ENCODE results near the gene ZSCAN31.

Gene ZSCAN31

DNA sequence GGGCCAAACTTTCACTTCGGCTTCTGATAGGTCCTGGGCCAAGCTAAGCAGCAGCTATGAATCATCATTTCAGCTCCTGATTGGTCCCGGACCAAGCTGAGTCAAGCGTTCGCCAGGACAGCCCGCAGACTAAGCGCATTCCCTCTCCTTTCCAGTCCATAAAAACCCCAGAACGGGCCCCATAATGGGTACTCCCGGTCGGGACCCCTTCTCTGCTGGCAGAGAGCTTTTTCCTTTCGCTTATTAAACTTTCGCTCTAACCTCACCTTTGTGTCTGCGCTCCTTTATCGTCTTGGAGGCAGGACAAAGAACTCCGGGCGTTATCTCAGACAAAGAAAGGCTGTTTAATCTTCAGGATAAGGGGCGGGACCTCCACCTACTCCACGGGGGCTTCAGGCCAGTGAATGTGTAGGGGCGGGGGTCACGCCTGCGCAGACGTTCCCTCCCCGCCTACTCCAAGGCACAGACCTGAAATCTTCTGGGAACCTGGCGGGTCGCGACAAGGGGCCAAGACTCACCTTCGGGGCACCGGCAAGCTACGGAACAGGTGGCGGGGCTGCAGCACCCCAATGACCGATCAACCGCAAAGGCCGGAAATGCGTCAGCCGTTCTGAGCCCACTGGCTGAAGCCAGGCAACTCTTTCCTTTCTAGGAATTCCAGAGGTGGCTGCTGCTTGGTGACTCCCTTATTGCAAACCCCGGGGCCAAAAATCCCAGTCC is at the start of gene ZSCAN31:
ZSCAN31 (minus strand) TSS at position 585 of the 720 bp plus-strand sequence. CDS start 6,465 bp downstream, outside the sequence.
- H3K27ac ChIP-seq (ENCODE audit: low read depth in 2 of 2, low read length in 2 of 2), result peak within 1 kb of the TSS; percentile 98 to 99
- no peaks in the 10 kb centered on the region for H3K27me3 ChIP-seq (ENCODE audit: control insufficient read depth in 2 of 2, insufficient read depth in 2 of 2, low read length in 2 of 2)
- H3K9ac ChIP-seq (ENCODE audit: low read depth in 1 of 2, low read length in 2 of 2), result peak within 1 kb of the TSS; percentile 91 to 96
- no peaks in the 10 kb centered on the region for H3K9me3 ChIP-seq (ENCODE audit: control insufficient read depth in 2 of 2, low read length in 2 of 2)
- H3K4me1 ChIP-seq (ENCODE audit: control insufficient read depth in 2 of 2, insufficient read depth in 2 of 2, low read length in 2 of 2), result peaks cover 7 to 8% of the 10 kb centered on the region in 2 donors
- H3K36me3 ChIP-seq (ENCODE audit: control insufficient read depth in 2 of 2, insufficient read depth in 2 of 2, low read length in 2 of 2), result no peaks in the 10 kb centered on the region
- H3K4me3 ChIP-seq (ENCODE audit: low read length in 2 of 2), result peak within 1 kb of the TSS; percentile 88 to 94

DNA sequence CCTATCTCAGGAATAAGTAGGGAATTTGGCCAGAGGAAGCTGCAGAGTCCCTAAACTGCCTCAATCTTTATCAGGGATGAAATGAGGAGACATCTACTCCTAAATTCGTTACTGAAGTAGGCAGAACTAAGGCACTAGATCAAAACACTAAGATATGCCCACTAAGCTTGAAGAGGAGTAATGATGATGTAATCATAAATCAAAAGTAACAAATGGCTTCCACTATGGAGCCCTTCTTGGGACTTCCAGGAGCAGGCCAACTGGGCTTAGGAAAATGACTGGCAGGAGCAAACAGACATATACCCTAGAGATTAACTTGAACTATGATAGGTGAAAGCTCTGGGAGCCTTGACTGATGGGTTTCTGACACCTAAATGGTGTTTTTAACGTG is 48.2 kb upstream of the ZSCAN31 start:
- Histone ChIP-seq H3K27ac (ENCODE audit: low read depth in 2 of 2, low read length in 2 of 2) (peak overlapping the region in 1 of 2 donors; percentile 71), H3K27me3 (ENCODE audit: control insufficient read depth in 2 of 2, insufficient read depth in 2 of 2, low read length in 2 of 2) (no peaks in the 10 kb centered on the region), H3K4me3 (ENCODE audit: low read length in 2 of 2) (no peak overlapping the region), H3K36me3 (ENCODE audit: control insufficient read depth in 2 of 2, insufficient read depth in 2 of 2, low read length in 2 of 2) (peaks cover 4 to 16% of the 10 kb centered on the region in 2 donors), H3K4me1 (ENCODE audit: control insufficient read depth in 2 of 2, insufficient read depth in 2 of 2, low read length in 2 of 2) (peaks cover 0 to 2% of the 10 kb centered on the region in 2 donors), H3K9ac (ENCODE audit: low read depth in 1 of 2, low read length in 2 of 2) (no peak overlapping the region), H3K9me3 (ENCODE audit: control insufficient read depth in 2 of 2, low read length in 2 of 2) (no peaks in the 10 kb centered on the region)

- peaks cover 0 to 2% of the 10 kb centered on the region in 2 donors for H3K4me1 ChIP-seq (ENCODE audit: control insufficient read depth in 2 of 2, insufficient read depth in 2 of 2, low read length in 2 of 2)
- H3K36me3 ChIP-seq (ENCODE audit: control insufficient read depth in 2 of 2, insufficient read depth in 2 of 2, low read length in 2 of 2), result peaks cover 4 to 16% of the 10 kb centered on the region in 2 donors
- no peaks in the 10 kb centered on the region for H3K27me3 ChIP-seq (ENCODE audit: control insufficient read depth in 2 of 2, insufficient read depth in 2 of 2, low read length in 2 of 2)
- H3K4me3 ChIP-seq (ENCODE audit: low read length in 2 of 2), result peak overlapping the region; percentile 71 to 80
- peak overlapping the region; percentile 69 to 70 for H3K9ac ChIP-seq (ENCODE audit: low read depth in 1 of 2, low read length in 2 of 2)
- peak overlapping the region; percentile 71 to 73 for H3K27ac ChIP-seq (ENCODE audit: low read depth in 2 of 2, low read length in 2 of 2)
- no peaks in the 10 kb centered on the region for H3K9me3 ChIP-seq (ENCODE audit: control insufficient read depth in 2 of 2, low read length in 2 of 2)
These were observed 47.5 kb upstream of the ZSCAN31 start for GRCh38 chr6:28383235-28384142.

DNA sequence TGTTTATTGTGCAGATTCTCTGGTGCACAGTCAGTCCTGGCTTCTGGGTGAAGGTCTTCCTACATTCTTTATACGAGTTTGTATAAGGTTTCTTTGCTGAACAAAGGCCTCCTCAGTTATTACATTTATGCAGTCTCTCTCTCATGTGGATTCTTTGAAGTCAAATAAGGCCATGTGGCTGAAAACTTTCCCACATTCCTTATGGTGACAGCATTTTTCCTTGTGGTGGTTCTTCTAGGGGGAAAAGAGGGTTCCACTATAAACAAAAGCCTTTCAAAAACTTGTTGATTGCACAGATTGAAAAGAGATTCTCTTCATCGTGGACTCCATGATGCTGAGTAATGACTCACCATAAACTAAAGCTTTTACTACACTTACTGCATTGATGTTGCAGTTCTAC is 44.4 kb upstream of the ZSCAN31 start:
- H3K4me3 ChIP-seq (ENCODE audit: low read length in 2 of 2), result no peak overlapping the region
- H3K9ac ChIP-seq (ENCODE audit: low read depth in 1 of 2, low read length in 2 of 2), result no peak overlapping the region
- peaks cover 0 to 2% of the 10 kb centered on the region in 2 donors for H3K4me1 ChIP-seq (ENCODE audit: control insufficient read depth in 2 of 2, insufficient read depth in 2 of 2, low read length in 2 of 2)
- H3K27ac ChIP-seq (ENCODE audit: low read depth in 2 of 2, low read length in 2 of 2), result no peak overlapping the region
- no peaks in the 10 kb centered on the region for H3K27me3 ChIP-seq (ENCODE audit: control insufficient read depth in 2 of 2, insufficient read depth in 2 of 2, low read length in 2 of 2)
- no peaks in the 10 kb centered on the region for H3K9me3 ChIP-seq (ENCODE audit: control insufficient read depth in 2 of 2, low read length in 2 of 2)
- peaks cover 4 to 14% of the 10 kb centered on the region in 2 donors for H3K36me3 ChIP-seq (ENCODE audit: control insufficient read depth in 2 of 2, insufficient read depth in 2 of 2, low read length in 2 of 2)

- Histone ChIP-seq H3K9ac (ENCODE audit: low read depth in 1 of 2, low read length in 2 of 2) (no peak overlapping the region), H3K27me3 (ENCODE audit: control insufficient read depth in 2 of 2, insufficient read depth in 2 of 2, low read length in 2 of 2) (no peaks in the 10 kb centered on the region), H3K36me3 (ENCODE audit: control insufficient read depth in 2 of 2, insufficient read depth in 2 of 2, low read length in 2 of 2) (peaks cover 4 to 14% of the 10 kb centered on the region in 2 donors), H3K4me1 (ENCODE audit: control insufficient read depth in 2 of 2, insufficient read depth in 2 of 2, low read length in 2 of 2) (peaks cover 0 to 2% of the 10 kb centered on the region in 2 donors), H3K9me3 (ENCODE audit: control insufficient read depth in 2 of 2, low read length in 2 of 2) (no peaks in the 10 kb centered on the region), H3K4me3 (ENCODE audit: low read length in 2 of 2) (no peak overlapping the region), H3K27ac (ENCODE audit: low read depth in 2 of 2, low read length in 2 of 2) (no peak overlapping the region)
These were observed 42.7 kb upstream of the ZSCAN31 start for GRCh38 chr6:28378644-28379043.

DNA sequence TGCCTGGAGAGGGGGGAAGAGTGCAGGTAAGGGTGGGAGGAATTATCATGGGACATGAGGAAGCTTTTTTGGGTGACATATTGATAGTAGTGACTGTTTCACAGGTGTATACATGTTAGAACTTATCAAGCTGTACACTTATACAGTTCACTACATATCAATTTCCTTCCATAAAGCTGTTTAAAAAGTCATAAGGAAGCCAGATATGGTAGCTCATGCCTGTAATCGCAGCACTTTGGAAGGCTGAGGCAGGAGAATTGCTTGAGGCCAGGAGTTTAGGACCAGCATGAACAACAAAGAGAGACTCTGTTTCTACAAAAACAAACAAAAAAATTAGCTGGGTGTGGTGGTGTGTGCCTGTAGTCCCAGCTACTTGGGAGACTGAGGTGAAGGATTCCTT is 41.9 kb upstream of the ZSCAN31 start:
- Histone ChIP-seq H3K36me3 (ENCODE audit: control insufficient read depth in 2 of 2, insufficient read depth in 2 of 2, low read length in 2 of 2) (peaks cover 4 to 14% of the 10 kb centered on the region in 2 donors), H3K9me3 (ENCODE audit: control insufficient read depth in 2 of 2, low read length in 2 of 2) (no peaks in the 10 kb centered on the region), H3K27me3 (ENCODE audit: control insufficient read depth in 2 of 2, insufficient read depth in 2 of 2, low read length in 2 of 2) (no peaks in the 10 kb centered on the region), H3K4me3 (ENCODE audit: low read length in 2 of 2) (no peak overlapping the region), H3K9ac (ENCODE audit: low read depth in 1 of 2, low read length in 2 of 2) (no peak overlapping the region), H3K27ac (ENCODE audit: low read depth in 2 of 2, low read length in 2 of 2) (no peak overlapping the region), H3K4me1 (ENCODE audit: control insufficient read depth in 2 of 2, insufficient read depth in 2 of 2, low read length in 2 of 2) (peaks cover 0 to 2% of the 10 kb centered on the region in 2 donors)

DNA sequence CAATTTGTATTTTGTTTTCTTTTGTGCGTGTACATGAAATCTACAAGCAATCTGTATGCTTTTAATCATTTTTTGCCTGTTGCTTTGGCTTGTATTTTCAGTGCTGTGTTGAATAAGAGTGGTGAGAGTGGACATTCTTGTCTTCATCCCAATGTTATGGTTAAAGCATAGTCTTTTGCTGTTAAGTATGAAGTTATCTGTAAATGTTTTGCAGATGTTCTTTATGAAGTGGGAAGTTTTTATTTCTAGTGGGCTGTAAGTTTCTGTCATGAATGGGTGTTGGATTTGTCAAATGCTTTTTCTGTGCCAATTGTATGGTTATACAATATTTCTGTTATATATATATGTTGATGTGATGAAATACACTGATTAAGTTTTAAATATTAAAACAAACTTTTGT is 38.0 kb upstream of the ZSCAN31 start:
- Histone ChIP-seq H3K9ac (ENCODE audit: low read depth in 1 of 2, low read length in 2 of 2) (no peak overlapping the region), H3K4me1 (ENCODE audit: control insufficient read depth in 2 of 2, insufficient read depth in 2 of 2, low read length in 2 of 2) (no peaks in the 10 kb centered on the region), H3K4me3 (ENCODE audit: low read length in 2 of 2) (no peak overlapping the region), H3K27ac (ENCODE audit: low read depth in 2 of 2, low read length in 2 of 2) (no peak overlapping the region), H3K9me3 (ENCODE audit: control insufficient read depth in 2 of 2, low read length in 2 of 2) (no peaks in the 10 kb centered on the region), H3K27me3 (ENCODE audit: control insufficient read depth in 2 of 2, insufficient read depth in 2 of 2, low read length in 2 of 2) (no peaks in the 10 kb centered on the region), H3K36me3 (ENCODE audit: control insufficient read depth in 2 of 2, insufficient read depth in 2 of 2, low read length in 2 of 2) (no peaks in the 10 kb centered on the region)

- no peaks in the 10 kb centered on the region for H3K9me3 ChIP-seq (ENCODE audit: control insufficient read depth in 2 of 2, low read length in 2 of 2)
- no peaks in the 10 kb centered on the region for H3K27me3 ChIP-seq (ENCODE audit: control insufficient read depth in 2 of 2, insufficient read depth in 2 of 2, low read length in 2 of 2)
- H3K9ac ChIP-seq (ENCODE audit: low read depth in 1 of 2, low read length in 2 of 2), result no peak overlapping the region
- no peak overlapping the region for H3K27ac ChIP-seq (ENCODE audit: low read depth in 2 of 2, low read length in 2 of 2)
- H3K4me3 ChIP-seq (ENCODE audit: low read length in 2 of 2), result no peak overlapping the region
- H3K36me3 ChIP-seq (ENCODE audit: control insufficient read depth in 2 of 2, insufficient read depth in 2 of 2, low read length in 2 of 2), result no peaks in the 10 kb centered on the region
- no peaks in the 10 kb centered on the region for H3K4me1 ChIP-seq (ENCODE audit: control insufficient read depth in 2 of 2, insufficient read depth in 2 of 2, low read length in 2 of 2)
These were observed 35.9 kb upstream of the ZSCAN31 start for GRCh38 chr6:28371706-28372451.

DNA sequence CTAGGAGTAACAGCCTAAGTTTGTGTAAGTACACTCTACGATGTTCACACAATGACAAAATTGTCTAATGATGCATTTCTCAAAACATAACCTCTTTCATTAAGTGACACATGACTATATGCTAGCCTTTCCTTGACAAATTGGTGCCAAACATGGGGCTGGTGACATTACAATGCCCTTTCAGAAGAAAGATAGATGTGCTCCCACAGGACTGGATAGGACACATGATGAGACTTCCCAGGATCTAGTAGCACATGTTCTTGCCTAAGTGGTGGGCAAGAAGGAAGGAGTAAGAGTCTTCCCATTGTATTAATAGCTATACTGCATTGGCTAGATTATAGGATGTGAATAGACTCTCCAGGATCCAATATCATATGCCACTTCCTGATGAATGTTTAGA is 35.3 kb upstream of the ZSCAN31 start:
- H3K4me1 ChIP-seq (ENCODE audit: control insufficient read depth in 2 of 2, insufficient read depth in 2 of 2, low read length in 2 of 2), result no peaks in the 10 kb centered on the region
- no peak overlapping the region for H3K4me3 ChIP-seq (ENCODE audit: low read length in 2 of 2)
- H3K27me3 ChIP-seq (ENCODE audit: control insufficient read depth in 2 of 2, insufficient read depth in 2 of 2, low read length in 2 of 2), result no peaks in the 10 kb centered on the region
- H3K27ac ChIP-seq (ENCODE audit: low read depth in 2 of 2, low read length in 2 of 2), result no peak overlapping the region
- H3K9me3 ChIP-seq (ENCODE audit: control insufficient read depth in 2 of 2, low read length in 2 of 2), result no peaks in the 10 kb centered on the region
- no peak overlapping the region for H3K9ac ChIP-seq (ENCODE audit: low read depth in 1 of 2, low read length in 2 of 2)
- peaks cover 3% of the 10 kb centered on the region in 2 donors for H3K36me3 ChIP-seq (ENCODE audit: control insufficient read depth in 2 of 2, insufficient read depth in 2 of 2, low read length in 2 of 2)

Data from mucosa of rectum (tissue), 2 donors.